Glutamatergic neuron (in vitro differentiated cells): ENCODE results near the gene CT45A2. TPM values are rescaled to one million over a fixed set of nuclear protein-coding genes. Genes with fewer than 3 reads are reported as not detected.
"Not testable (repeated sequence)": the region's sequence is repeated elsewhere in the genome, so short reads cannot be mapped to it uniquely, and the experiment has no call there.

Experiments used
- DNase-seq: peaks from one replicate; pipeline ENCODE4 v3.0.0; 2022
- H3K27ac Mint-ChIP-seq: one replicate; pipeline ENCODE4 v1.8.0; 2020; ENCODE audit warnings: mild to moderate bottlenecking, mixed read lengths, inconsistent platforms; ENCODE audit not compliant: unreplicated experiment
- H3K27me3 Mint-ChIP-seq: one replicate; pipeline ENCODE4 v1.8.0; 2020; ENCODE audit warnings: mild to moderate bottlenecking, moderate library complexity, mixed read lengths, inconsistent platforms; ENCODE audit not compliant: unreplicated experiment
- H3K36me3 Mint-ChIP-seq: one replicate; pipeline ENCODE4 v1.8.0; 2020; ENCODE audit warnings: mild to moderate bottlenecking, mixed read lengths, inconsistent platforms; ENCODE audit not compliant: unreplicated experiment
- H3K4me1 Mint-ChIP-seq: one replicate; pipeline ENCODE4 v1.8.0; 2020; ENCODE audit warnings: mild to moderate bottlenecking, low read depth, mixed read lengths, inconsistent platforms; ENCODE audit not compliant: unreplicated experiment
- H3K4me3 Mint-ChIP-seq: one replicate; pipeline ENCODE4 v1.8.0; 2020; ENCODE audit warnings: mild to moderate bottlenecking, mixed read lengths, inconsistent platforms; ENCODE audit not compliant: unreplicated experiment
- H3K9me3 Mint-ChIP-seq: one replicate; pipeline ENCODE4 v1.8.0; 2020; ENCODE audit warnings: mild to moderate bottlenecking, moderate library complexity, mixed read lengths, inconsistent platforms; ENCODE audit not compliant: unreplicated experiment
- long read RNA-seq: library from polyadenylated mRNA; unstranded; transcript quantifications from one replicate; pipeline ENCODE4 v2.0.0, GENCODE V29; 2020; ENCODE audit not compliant: unreplicated experiment
- total RNA-seq: library from RNA; stranded (reverse); fragmentation: NEBNext Ultra II Directional; extraction: Animal tissue kit (Norgen Biotek cat#: 25700); gene quantifications from one replicate; pipeline ENCODE4 v1.2.1, GENCODE V29; 2021; ENCODE audit not compliant: unreplicated experiment

CT45A2 gene
- total RNA-seq: not detected
- long read RNA-seq: 0 reads

GRCh38 chrX:135819912-135820311, at the start of gene CT45A2:
Gene CT45A2, minus strand, starts transcription at chrX:135820012. Its CDS starts 3,747 bp downstream, at chrX:135816265.
- not testable (repeated sequence) for H3K27ac Mint-ChIP-seq, H3K4me1 Mint-ChIP-seq, DNase-seq, H3K36me3 Mint-ChIP-seq, H3K9me3 Mint-ChIP-seq, H3K27me3 Mint-ChIP-seq, H3K4me3 Mint-ChIP-seq

GRCh38 chrX:135854438-135854837, 34.6 kb upstream of the CT45A2 start, which contains the start of gene CT45A8:
Gene CT45A8, minus strand, starts transcription at chrX:135854538. Its CDS starts 3,755 bp downstream, at chrX:135850783.
- H3K36me3 Mint-ChIP-seq, DNase-seq, H3K4me3 Mint-ChIP-seq, H3K27ac Mint-ChIP-seq, H3K27me3 Mint-ChIP-seq, H3K4me1 Mint-ChIP-seq, H3K9me3 Mint-ChIP-seq: not testable (repeated sequence)

GRCh38 chrX:135837180-135837579, 17.4 kb upstream of the CT45A2 start, which contains the start of gene CT45A7:
Gene CT45A7, minus strand, starts transcription at chrX:135837280. Its CDS starts 3,747 bp downstream, at chrX:135833533.
- H3K36me3 Mint-ChIP-seq, H3K27ac Mint-ChIP-seq, H3K27me3 Mint-ChIP-seq, H3K4me1 Mint-ChIP-seq, DNase-seq, H3K4me3 Mint-ChIP-seq, H3K9me3 Mint-ChIP-seq: not testable (repeated sequence)

GRCh38 chrX:135802687-135803086, 17.1 kb downstream of the CT45A2 start, which contains the start of gene CT45A6:
Gene CT45A6, minus strand, starts transcription at chrX:135802787. Its CDS starts 3,794 bp downstream, at chrX:135798993.
- H3K36me3 Mint-ChIP-seq, H3K27ac Mint-ChIP-seq, H3K9me3 Mint-ChIP-seq, H3K27me3 Mint-ChIP-seq, H3K4me1 Mint-ChIP-seq, DNase-seq, H3K4me3 Mint-ChIP-seq: not testable (repeated sequence)

- not testable (repeated sequence) for DNase-seq, H3K4me1 Mint-ChIP-seq, H3K27ac Mint-ChIP-seq, H3K9me3 Mint-ChIP-seq, H3K27me3 Mint-ChIP-seq, H3K36me3 Mint-ChIP-seq, H3K4me3 Mint-ChIP-seq
These were observed 34.4 kb downstream of the CT45A2 start, which contains the start of gene CT45A5 for GRCh38 chrX:135785403-135785802. Gene CT45A5, minus strand, starts transcription at chrX:135785503. Its CDS starts 3,774 bp downstream, at chrX:135781729.

- not testable (repeated sequence) for H3K36me3 Mint-ChIP-seq, DNase-seq, H3K4me1 Mint-ChIP-seq, H3K27me3 Mint-ChIP-seq, H3K9me3 Mint-ChIP-seq, H3K27ac Mint-ChIP-seq, H3K4me3 Mint-ChIP-seq
These were observed 51.7 kb downstream of the CT45A2 start, which contains the start of gene CT45A3 for GRCh38 chrX:135768091-135768490. Gene CT45A3, minus strand, starts transcription at chrX:135768191. Its CDS starts 3,747 bp downstream, at chrX:135764444.

Other genes starting within 250 kb of the CT45A2 start
- gene CT45A1, start 106.4 kb downstream of the CT45A2 start, total RNA-seq: not detected
- not detected for gene CT45A3, start 51.8 kb downstream of the CT45A2 start, total RNA-seq
- gene CT45A5, start 34.5 kb downstream of the CT45A2 start, total RNA-seq: not detected
- gene CT45A6, start 17.2 kb downstream of the CT45A2 start, total RNA-seq: not detected
- not detected for gene CT45A7, start 17.3 kb upstream of the CT45A2 start, total RNA-seq
- not detected for gene CT45A8, start 34.5 kb upstream of the CT45A2 start, total RNA-seq
- not detected for gene CT45A9, start 51.8 kb upstream of the CT45A2 start, total RNA-seq
- gene CT45A10, start 73.4 kb upstream of the CT45A2 start, total RNA-seq: not detected
- not detected for gene SAGE1, start 73.7 kb upstream of the CT45A2 start, total RNA-seq
- gene MMGT1, start 154.0 kb upstream of the CT45A2 start, total RNA-seq: 34.3 TPM
- gene SLC9A6, start 165.4 kb upstream of the CT45A2 start, total RNA-seq: 15.5 TPM